H1 (cell line): Measurements from ENCODE around the gene TIMP3. TPM values are rescaled to one million over a fixed set of nuclear protein-coding genes. Genes with fewer than 3 reads are reported as not detected.

Experiments used
- ATF3 ChIP-seq: IDR thresholded peaks from 2 replicates; pipeline ENCODE4 v1.6.1; 2011; ENCODE audit warnings: low read depth, mild to moderate bottlenecking, low read length; ENCODE audit not compliant: insufficient read depth
- KDM4A ChIP-seq: IDR thresholded peaks from one replicate; pipeline ENCODE4 v1.7.1; 2012; ENCODE audit warnings: low read depth, mild to moderate bottlenecking, moderate library complexity, low read length, inconsistent platforms; ENCODE audit not compliant: severe bottlenecking
- PHF8 ChIP-seq: fragments of 200-600 bp; sonication (generic); conservative IDR thresholded peaks from 2 replicates; pipeline ENCODE4 v1.7.1; 2012; ENCODE audit warnings: low read depth, mild to moderate bottlenecking, inconsistent platforms, low read length, moderate library complexity
- POLR2AphosphoS5 ChIP-seq: IDR thresholded peaks from 2 replicates; pipeline ENCODE4 v1.6.1; 2011; ENCODE audit warnings: low read depth, low read length
- SRF ChIP-seq: IDR thresholded peaks from 2 replicates; pipeline ENCODE4 v1.6.1; 2011; ENCODE audit warnings: mild to moderate bottlenecking, low read depth, low read length, moderate library complexity
- TAF7 ChIP-seq: optimal IDR thresholded peaks from 2 replicates; pipeline ENCODE3; 2011; ENCODE audit warnings: low read depth, mild to moderate bottlenecking, inconsistent platforms, low read length, moderate library complexity, borderline replicate concordance
- TBP ChIP-seq: IDR thresholded peaks from 2 replicates; pipeline ENCODE4 v1.6.1; 2011; ENCODE audit warnings: low read depth, low read length, improper control_type of control experiment
- polyA plus RNA-seq, 7 experiments: library from polyadenylated mRNA; depleted of rRNA in 3 of 7; stranded (reverse) in 5 of 7; unstranded in 2 of 7; fragments of >200 nt in 5 of 7; fragments of 200-250 nt in 2 of 7; gene quantifications; 1 replicate in 5 of 7; 2 replicates in 1 of 7; 4 replicates in 1 of 7; pipeline versions ENCODE4 v1.2.1 to v1.2.3, GENCODE V29; 2011 to 2013; ENCODE audit warnings: missing spikeins in 2 of 7, mixed read lengths in 2 of 7
- total RNA-seq: library from RNA; stranded (reverse); fragmentation: NEBNext Ultra II Directional; extraction: Animal tissue kit (Norgen Biotek cat#: 25700); gene quantifications from 2 replicates; pipeline ENCODE4 v1.2.1, GENCODE V29; 2021

TIMP3 gene
- total and polyA plus RNA-seq, 2 of the 8 experiments (the other 6 are each of a cell fraction or from before 2014, with no cell fraction given), result 1.3 to 4.7 TPM

GRCh38 chr22:32801537-32802236, at the start of gene TIMP3 (continued):
- TF ChIP-seq ATF3 (no peak), TBP (peak; percentile 92), POLR2AphosphoS5 (peak; percentile 85), KDM4A (peak; percentile 42), TAF7 (peak; percentile 53), SRF (no peak), PHF8 (peak; percentile 70; the same call in 1 of the 2 replicates)
- TF ChIP-seq, all 59 proteins: peak for 10
